ENCODE measurements around the gene GPR62.
A peak's percentile ranks its signal among the peaks of the same experiment; 100 is the strongest.

The GPR62 gene

DNA sequence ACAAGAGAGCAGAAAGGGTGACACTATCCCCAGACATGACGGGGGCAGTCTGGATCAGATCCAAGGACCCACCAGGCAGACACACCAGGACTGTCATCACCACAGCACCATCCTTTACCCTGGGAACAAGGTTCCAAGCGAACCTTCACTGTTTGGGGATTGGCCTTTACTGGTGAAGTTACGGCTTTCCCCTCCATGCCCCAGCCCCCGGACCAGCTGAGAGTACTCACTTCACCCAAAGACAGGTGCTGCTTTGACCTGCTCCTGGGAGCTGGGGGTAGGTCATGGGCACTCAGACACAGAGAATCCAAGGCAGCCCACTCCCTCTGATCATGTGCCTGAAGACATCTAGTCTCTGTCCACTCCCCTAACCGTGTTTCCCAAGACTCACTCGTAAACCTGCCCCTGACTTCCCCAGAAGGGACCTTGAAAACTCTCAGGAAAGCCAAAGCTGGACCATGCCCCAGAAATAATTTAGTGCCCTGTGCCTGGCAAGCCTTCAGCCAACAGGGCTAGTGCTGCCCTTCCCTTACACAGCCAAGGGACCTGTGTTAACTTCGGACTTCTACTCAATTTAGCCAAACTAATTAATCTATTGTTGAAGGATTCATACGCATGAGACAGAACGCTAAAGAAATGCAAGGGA lies 16.3 kb upstream of the GPR62 start:
- no peak for DNase-seq (ENCODE audit: low spot score)

DNA sequence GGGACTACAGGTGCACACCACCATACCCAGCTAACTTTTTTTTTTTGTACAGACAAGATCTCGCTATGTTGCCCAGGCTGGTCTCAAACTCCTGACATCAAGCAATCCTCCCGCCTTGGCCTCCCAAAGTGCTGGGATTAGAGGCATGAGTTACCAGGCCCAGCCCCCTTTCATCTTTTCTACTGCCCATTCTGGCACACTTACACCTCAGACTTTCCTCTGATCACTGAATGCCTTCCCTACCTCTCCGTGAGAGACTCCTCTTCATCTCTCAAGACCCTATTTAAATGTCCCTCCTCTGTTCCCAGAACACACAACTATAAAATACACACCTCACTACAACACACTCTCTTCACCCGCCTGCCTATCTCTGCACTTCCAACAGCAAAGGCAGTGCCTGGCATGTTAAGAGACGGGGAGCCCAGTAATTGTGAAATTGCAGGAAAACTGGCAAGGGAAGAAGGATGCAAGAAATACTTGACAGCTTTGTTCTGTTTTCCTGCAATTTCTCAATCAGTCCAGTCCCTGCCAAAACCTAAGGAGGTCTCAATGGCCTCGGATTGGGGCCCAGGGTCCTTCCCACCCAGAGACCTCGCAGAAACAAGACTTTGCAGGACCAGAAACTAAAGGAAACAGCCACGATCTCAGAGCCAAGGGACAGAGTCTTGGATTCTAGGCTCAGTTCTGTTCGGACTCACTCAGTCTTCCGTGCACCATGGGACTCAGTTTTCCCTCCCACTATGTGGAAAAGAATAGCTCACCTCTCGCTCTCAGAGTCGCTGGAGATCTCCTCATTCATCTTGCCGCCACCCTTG lies 14.3 kb upstream of the GPR62 start:
- no peak for DNase-seq (ENCODE audit: low spot score)

DNA sequence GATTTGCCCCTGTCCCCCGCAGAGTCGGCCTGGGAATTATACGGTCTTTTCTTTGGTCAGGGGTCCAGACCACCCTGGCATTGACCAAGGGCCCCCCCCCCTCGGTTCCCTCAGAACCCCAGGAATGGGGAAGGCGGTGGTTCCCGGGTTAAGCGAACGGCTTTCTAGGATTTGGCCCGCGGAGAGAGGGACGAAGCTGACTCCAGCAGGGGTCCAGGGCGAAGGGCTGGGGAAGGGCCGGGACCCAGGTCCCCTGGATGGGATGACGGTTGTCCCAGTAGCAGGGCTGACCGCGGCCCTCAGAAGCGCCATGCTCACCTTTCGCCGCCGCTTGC lies 13.8 kb upstream of the GPR62 start:
- DNase-seq (ENCODE audit: low spot score) = no peak

DNA sequence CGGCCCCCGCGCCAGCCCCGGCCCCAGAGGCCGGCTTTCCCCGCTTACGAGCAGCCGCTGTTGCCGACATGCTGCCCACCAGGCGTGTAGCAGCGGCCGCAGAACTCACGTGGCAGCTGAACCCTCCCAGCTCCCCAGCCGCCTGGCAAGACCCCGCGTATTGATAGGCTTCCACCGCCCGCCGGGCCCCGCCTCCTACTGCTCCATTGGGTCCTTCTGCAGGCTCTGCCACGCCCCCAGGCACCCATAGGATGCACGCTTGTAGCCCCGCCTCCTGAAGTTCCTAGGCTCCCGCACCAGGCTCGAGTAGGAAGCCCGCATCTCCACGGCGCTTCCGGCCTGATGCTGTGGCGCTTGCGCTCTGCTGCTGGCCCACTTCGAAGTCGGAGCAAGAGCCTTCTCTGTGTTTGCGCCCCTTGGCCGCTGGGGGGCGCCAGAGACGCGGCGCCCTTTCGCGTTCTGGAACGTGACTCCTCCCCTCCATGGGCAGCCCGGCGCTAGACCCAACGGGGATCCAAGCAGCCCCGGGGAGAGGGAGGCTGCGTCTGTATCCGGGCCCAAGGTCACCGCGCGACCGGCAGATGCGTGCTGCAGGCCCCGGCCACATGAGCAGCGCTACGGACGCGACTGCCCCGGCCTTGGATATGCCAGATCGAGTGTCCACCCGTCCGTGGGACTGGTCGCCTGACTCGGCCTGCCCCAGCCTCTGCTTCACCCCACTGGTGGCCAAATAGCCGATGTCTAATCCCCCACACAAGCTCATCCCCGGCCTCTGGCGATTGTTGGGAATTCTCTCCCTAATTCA lies 13.2 kb upstream of the GPR62 start, which contains the start of the genes PARP3 and RRP9:
TSS of gene PARP3 (plus strand) at position 566 of the 805 bp plus-strand sequence. CDS start 993 bp downstream, outside the sequence.
TSS of gene RRP9 (minus strand) at position 107 of the 805 bp plus-strand sequence. CDS start at position 70, 37 bp downstream.
- peak; percentile 99 for DNase-seq (ENCODE audit: low spot score)

DNA sequence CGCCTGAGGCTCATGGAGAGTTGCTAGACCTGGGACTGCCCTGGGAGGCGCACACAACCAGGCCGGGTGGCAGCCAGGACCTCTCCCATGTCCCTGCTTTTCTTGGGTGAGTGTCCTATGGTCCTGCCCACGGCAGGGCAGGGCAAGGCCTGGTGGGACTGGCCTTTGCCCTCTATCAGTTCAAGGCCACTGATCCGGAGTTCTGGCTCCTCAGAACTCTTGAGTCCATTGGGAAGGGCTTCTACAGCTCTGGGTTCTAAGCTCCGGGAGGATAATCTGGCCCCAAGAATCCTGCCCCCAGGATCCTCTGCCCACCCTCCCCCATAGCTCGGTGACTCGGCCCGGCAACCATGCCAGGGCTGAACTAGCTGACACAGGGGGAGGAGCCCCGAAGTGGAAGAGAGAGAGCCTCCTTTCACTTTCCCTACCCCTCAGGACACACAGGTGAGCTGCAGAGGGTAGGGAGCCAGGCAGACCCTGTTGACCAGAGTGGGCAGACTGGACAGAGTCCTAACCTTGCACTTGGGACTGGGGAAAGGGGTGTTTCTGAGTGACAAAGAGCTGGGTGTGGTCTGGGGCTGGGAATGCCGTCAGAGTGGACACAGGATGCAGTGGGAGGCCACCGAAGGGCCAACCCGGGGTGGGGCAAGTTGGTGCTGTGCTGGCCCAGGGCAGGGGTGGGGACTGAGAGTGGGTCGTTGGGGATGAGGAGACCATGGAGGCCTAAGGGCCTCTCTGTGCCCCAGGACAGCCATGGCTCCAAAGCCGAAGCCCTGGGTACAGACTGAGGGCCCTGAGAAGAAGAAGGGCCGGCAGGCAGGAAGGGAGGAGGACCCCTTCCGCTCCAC lies 12.4 kb upstream of the GPR62 start:
- DNase-seq (ENCODE audit: low spot score) = no peak

DNA sequence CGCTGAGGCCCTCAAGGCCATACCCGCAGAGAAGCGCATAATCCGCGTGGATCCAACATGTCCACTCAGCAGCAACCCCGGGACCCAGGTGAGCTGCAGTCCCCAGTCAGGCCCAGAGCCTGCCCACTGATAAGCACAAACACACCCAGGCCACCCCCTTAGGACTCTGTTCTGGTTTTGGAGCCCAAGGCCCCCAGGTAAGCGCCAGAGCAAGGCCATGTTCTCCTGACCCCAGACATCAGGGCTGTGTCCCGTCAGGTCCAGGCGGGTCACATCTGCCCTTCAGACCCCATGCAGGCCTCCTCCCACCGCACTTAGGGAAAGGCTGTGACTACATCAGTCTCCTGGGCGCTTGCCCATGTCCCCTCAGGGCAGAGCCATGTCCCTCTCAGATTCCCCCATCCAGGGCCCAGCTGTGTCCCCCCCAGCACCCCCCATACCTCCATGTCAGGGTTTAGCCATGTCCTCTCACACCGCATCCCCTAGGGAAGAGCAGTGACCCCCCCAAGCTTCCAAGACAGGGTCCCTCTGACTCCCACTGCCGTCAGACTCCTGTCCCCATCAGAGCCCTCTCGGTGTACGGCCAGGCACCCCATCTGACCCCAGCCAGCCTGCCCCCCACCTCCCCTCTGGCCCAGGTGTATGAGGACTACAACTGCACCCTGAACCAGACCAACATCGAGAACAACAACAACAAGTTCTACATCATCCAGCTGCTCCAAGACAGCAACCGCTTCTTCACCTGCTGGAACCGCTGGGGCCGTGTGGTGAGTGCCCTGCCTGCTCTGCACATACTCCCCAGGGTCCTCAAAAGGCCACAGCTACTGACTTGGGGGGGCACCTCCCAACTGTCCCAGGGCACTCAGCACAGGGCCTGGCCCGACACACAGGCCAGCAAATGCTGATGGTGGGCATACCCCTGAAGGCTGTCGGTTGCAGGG lies 11.5 kb upstream of the GPR62 start:
- DNase-seq (ENCODE audit: low spot score) = no peak

DNA sequence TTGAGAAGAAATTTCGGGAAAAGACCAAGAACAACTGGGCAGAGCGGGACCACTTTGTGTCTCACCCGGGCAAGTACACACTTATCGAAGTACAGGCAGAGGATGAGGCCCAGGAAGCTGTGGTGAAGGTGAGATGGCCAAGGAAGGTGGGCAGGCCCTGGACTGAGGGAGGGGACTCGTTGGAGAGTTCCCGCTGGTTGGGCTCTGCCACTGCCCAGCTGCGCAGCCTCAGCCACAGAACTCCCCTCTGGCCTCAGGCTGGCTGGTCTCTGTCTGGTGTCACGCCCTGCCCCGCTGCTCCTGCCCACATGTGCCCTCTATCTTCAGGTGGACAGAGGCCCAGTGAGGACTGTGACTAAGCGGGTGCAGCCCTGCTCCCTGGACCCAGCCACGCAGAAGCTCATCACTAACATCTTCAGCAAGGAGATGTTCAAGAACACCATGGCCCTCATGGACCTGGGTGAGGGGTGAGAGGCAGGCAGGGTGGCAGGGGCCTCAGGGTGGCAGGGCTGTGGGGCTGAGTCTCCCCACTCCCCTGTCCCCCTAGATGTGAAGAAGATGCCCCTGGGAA lies 10.6 kb upstream of the GPR62 start:
- DNase-seq (ENCODE audit: low spot score) = no peak

DNA sequence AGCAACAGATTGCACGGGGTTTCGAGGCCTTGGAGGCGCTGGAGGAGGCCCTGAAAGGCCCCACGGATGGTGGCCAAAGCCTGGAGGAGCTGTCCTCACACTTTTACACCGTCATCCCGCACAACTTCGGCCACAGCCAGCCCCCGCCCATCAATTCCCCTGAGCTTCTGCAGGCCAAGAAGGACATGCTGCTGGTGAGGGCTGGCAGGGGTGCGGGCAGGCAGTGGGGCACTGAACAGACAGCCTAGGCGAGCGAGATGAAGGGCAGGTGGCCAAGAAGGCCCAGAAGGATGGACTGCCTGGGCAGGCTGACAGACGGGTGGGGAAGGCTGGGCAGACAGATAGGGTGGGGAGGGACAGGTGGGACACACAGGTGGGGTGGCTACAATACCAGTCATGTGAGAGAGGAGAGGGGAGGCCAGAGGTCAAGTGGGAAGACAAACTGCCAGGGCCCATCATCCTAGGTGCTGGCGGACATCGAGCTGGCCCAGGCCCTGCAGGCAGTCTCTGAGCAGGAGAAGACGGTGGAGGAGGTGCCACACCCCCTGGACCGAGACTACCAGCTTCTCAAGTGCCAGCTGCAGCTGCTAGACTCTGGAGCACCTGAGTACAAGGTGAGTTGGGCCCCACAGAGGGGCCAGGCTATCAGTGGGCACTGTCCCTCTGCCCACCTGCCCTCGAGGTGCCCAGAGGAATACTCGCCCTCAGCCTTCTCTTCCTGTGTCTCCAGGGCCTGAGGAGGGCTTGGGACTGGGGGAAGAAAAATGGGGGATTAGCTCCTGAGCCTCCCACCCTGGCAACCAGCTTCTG lies 9.9 kb upstream of the GPR62 start:
- DNase-seq (ENCODE audit: low spot score) = no peak

DNA sequence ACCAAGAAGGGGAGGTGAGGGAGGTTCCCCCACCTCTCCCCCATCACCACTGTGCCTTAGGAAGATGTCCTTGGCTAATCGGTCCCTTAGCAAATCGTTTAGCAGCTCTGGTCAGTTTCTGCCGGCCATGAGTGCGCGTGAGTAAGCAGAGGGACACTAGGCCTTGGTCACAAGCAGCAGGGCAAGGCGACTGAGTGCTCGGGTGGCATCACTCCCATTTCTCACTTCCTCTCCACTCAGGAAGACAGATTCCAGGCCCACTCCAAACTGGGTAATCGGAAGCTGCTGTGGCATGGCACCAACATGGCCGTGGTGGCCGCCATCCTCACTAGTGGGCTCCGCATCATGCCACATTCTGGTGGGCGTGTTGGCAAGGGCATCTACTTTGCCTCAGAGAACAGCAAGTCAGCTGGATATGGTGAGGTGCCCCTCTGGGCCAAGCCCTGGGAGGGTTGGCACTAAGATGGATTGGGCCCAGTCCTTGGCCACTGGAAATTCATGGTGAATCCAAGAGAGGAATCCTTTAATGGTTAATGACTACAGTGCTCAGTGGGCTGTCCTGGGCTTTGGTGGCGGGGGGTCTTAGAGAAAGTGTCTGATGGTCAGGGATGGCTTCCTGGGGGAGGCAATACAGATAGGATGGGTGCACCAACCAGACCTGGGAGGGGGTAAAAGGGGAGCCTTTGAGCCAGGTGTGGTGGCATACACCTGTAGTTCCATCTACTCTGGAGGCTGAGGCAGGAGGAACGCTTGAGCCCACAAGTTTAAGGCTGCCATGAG lies 9.1 kb upstream of the GPR62 start:
- no peak for DNase-seq (ENCODE audit: low spot score)

DNA sequence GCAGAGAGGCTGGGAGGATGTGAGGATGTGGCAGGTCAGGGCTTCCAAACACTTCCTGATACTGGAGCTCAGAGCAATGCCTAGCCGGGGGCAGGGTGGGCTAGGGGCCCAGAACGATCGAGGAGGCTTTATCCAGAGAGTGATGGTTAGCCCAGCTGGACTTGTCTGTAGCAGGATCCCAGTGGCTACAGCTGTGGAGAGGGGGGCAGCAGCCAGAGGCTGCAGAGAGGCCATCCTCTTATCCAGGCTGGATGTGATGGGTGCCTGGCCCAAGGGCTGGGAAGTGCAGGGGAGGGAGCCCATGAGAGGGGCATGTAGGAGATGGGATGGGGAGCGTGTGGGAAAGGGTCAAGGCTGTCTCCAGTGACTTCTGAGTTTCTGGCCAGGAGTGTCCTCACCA lies 8.4 kb upstream of the GPR62 start:
- no peak for DNase-seq (ENCODE audit: low spot score)

DNA sequence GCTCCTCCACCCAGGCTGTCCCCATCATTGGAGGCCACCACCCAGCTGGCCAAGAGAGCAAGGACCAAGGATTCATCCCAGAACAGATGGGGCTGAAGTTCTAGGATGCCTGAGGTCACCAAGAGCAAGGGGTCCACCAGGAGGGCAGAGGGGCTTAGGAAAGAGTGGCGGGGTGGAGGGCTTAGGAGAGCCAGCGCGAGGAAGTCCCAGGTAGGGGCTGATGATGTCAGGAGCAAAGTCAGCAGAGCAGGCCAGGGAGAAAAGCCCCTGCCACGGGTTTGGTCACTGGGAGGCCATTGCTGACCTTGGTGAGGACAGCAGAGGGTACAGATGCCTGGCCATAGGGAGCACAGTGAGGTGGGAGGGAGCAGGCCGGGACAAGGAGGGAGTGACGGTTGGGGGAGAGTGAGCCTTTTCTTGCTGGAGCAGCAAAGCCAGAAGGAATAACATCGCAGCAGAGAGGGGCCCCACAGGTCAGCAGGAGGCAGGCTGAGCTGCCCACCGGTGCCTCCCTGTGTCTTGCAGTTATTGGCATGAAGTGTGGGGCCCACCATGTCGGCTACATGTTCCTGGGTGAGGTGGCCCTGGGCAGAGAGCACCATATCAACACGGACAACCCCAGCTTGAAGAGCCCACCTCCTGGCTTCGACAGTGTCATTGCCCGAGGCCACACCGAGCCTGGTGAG lies 7.8 kb upstream of the GPR62 start:
- no peak for DNase-seq (ENCODE audit: low spot score)

DNA sequence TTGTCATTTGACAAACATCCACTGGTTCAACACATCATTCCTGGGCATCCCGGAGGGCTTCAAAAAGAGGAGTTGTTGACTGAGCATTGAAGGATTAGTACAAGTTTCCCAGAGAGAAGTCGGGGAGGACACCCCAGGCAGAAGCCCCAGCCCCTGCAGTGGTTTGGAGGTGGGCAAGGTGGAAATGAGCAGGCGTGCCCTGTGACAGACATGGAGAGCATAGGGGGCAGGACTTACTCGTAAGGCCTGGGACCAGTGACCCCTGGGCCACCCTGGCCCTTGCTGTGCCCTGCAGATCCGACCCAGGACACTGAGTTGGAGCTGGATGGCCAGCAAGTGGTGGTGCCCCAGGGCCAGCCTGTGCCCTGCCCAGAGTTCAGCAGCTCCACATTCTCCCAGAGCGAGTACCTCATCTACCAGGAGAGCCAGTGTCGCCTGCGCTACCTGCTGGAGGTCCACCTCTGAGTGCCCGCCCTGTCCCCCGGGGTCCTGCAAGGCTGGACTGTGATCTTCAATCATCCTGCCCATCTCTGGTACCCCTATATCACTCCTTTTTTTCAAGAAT lies 7.1 kb upstream of the GPR62 start:
- no peak for DNase-seq (ENCODE audit: low spot score)

DNA sequence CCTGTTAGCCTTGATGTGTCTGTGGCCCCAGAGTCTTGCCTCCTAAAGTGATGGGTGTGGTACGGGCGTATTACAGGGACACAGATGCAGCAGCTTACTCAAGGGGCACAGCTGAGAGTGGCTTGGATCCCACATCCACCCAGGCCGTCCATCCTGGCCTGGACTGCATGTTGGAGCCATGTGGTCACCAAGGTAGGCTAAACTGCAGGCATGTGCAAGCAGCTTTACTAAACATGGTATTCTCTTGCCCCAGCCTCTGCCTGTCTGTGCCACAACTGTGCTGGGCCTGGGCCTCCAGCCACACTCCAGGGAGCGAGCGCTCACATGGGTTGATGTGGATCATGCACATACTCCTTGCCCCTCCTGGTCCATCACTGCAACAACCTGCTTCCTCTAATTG lies 6.1 kb upstream of the GPR62 start:
- DNase-seq (ENCODE audit: low spot score) = no peak

DNA sequence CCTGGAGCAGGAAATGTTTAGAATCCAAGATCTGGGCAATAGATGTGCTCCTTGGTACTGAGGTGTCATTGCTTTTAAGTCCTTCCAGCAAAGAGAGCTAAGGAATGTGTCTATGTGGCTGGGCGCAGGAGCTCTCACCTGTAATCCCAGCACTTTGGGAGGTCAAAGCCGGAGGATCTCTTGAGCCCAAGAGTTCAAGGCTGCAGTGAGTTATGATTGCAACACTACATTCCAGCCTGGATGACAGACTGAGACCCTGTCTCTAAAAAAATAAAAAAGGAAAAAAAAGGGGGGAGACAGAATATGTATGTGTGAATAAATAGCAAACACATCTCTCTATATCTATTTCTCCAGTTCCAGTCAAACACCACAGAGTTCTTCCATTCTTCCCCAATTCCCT lies 4.3 kb upstream of the GPR62 start:
- no peak for DNase-seq (ENCODE audit: low spot score)

DNA sequence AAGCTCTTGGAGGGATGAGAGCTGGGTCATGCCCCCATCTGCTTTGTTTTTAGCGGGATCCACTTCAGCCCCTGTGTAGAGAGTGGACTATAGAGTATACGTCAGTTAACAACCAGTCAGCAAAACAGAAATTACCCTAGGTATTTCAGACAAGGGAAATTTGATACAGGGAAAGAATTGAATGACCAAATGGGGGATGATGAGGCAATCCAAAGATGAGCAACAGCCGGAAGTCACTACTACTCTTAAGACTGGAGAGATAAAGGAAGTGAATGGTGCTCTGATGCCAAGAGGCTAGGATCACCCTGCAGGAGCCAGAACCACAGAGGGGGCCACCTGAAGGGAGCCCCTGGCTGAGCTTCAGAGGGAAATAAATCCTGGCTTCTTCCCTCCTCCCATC lies 1.7 kb upstream of the GPR62 start:
- DNase-seq (ENCODE audit: low spot score) = no peak

DNA sequence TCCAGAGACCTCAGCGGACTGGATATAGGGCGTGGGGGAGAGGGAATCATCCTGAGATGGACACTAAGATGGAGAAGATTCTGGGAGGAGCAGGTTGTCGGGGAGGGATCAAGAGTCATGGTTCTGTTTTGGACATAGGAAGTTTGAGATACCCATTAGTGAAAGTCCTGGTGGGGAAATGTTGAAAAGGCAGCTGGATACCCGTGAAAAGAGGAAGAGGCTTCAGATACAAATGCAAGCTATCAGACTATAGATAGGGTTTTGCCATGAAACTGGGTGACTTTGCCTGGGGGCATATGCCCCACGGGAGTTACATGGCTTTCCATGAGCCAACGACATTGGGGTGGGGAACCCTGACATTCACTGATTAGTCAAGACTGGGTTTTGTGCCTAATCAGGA lies 1.1 kb upstream of the GPR62 start:
- no peak for DNase-seq (ENCODE audit: low spot score)

DNA sequence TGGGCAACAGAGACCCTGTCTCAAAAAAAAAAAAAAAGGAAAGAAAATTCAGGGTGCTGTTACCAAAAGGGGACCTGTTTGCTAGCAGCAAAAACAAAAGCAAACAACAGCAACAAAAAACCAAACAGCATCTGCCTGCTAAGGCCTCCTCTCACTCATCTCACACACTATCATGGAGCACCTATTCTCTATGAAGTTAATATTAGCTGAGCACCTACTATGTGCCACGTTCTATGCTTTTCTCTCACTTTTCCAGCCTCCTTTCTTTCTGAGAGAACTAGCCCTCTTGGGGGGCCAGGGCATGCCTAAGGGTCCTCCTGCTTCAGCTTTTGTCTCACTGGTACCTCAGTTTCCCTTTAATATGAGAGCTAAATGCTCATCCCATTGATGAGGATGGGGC lies 468 bp upstream of the GPR62 start:
- no peak for DNase-seq (ENCODE audit: low spot score)
